Measurements from ENCODE around the gene PNPLA7. TPM values are rescaled to one million over a fixed set of nuclear protein-coding genes. Genes with fewer than 3 reads are reported as not detected.
"Not testable (repeated sequence)": the region's sequence is repeated elsewhere in the genome, so short reads cannot be mapped to it uniquely, and the experiment has no call there.

PNPLA7 gene
- 4.4 TPM for total RNA-seq

DNA sequence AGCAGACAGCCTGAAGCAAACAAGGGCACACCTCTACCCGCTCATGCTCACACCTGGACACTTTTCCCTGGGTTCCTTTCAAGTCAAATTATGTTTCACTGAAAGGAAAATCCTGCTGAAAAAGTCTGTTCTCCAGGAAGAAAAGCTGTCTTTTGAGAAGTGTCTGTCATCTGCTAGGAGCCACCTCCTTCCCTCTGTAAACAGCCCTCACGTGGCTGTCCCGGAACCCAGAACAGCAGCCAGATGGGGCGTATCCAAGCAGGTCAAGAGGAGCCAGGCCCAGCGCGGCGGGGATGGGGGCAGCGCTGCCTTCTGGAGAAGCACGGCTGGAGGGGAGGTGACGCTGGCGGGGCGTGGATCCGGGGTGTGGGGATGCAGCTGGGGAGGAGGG is at the start of gene PNPLA7:
Gene PNPLA7 (minus strand): TSS at position 172 of the 391 bp plus-strand sequence. CDS start 205 bp downstream, outside the sequence.
- peak; percentile 56 for DNase-seq

DNA sequence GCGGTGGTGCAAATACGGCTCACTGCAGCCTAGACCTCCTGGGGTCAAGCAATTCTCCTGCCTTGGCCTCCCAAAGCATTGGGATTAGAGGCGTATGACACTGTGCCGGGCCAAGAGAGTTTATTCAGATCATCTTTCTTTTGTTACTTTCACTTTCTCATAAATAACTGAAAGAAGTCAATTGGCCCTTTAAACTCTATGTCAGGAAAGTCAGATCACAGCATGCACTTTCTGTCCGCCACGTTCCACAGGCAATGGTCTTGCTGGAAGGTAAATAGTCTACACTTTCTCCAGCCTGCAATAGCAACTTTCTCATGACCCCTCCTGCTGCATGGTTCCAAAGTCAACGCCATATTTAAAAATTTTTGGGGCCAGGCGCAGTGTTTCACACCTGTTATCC is 48.7 kb upstream of the PNPLA7 start:
- no peak for DNase-seq

DNA sequence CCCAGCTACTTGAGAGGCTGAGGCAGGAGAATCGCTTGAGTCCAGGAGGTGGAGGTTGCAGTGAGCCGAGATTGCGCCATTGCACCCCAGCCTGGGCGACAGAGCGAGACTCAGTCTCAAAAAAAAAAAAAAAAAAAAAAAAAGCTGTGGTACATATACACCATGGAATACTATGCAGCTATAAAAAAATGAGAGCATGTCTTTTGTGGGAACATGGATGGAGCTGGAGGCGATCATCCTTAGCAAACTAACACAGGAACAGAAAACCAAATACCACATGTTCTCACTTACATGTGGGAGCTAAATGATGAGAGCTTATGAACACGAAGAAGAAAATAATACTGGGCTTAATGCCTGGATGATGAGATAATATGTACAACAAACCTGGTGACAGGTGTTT is 46.4 kb upstream of the PNPLA7 start:
- DNase-seq, result not testable (repeated sequence)

DNA sequence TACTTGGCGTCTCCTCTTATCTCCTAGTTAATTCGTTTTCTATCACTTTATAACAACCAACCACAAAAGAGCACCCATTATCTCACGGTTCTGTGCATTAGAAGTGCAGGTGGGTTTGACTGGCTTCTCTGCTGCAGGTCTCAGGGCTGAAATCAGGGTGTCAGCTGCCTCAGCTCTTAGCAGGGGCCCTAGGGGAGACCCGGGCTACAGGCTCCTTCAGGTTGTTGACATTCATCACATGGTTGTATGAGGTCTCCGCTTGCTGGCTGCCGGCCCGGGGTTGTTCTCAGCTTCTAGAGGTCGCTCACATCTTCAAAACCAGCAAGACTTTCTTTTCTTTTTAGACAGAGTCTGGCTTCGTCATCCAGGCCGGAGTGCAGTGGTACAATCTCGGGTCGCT is 43.0 kb upstream of the PNPLA7 start:
- DNase-seq, result no peak

DNA sequence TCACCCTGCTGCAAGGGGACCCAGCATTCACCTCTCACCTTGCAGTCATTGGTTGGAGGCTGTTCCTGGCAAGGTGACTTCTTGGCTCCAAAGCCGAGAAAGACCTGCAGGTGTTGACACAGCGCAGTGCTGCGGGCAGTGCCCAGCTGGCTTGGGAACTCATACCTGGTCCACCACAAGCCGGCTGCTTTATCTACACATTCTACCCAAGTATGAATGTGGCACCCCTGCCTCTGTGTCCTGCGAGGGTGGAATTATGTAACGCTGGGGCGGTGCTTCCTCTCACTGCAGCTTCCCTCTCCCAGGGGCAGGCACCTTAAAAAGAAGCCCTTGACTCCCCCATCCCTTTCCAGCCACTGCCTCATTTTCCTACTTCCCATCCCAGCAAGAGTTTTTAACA is 42.6 kb upstream of the PNPLA7 start:
- DNase-seq, result no peak

DNA sequence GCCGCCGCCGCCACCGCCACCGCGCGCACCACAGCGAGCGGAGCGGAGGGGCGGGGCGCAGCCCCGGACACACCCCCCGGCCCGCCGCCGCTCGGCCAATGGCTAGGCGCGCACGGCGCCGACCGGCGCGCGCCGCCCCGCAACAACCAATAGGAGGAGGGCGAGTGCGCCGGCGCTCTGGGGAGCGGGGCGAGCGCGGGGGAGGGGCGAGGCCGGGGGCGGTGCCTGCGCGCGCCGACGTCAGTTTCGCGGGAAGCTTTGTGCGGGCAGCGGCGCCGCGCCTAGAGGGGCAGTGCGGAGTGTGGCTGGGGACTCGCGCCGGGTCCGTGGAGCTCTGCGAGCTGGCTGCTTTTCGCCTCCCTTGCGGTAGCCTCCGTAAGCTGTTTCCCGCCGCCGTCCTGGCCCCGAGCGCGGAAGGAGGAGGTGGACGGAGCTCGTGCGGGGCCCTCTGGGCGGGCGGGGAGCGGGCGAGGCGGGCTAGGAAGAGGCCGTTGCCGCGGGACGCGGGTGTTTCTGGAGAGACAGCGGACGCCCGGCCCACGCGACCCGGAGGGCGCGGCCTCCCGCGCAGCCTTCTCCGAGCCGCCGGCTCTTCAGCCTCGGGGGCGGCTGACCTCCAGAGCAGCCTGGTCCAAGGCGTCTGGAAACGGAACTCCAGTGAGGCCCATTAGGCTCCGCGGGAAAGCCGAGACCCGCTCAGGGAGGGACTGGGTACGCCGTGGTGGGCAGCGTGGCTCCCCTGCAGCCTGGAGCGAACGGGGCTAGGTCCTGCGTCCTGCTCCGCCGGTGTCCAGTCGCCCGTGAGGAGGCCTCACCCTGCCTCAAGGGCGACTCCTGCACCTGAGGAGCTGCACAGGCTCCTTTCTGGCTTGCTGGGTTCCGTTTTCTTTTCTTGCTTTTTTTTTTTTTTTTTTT is 40.5 kb upstream of the PNPLA7 start, which contains the start of gene ZMYND19:
Gene ZMYND19 (minus strand): TSS at position 44 of the 915 bp plus-strand sequence. CDS start 249 bp downstream, outside the sequence.
- peak; percentile 78 for DNase-seq

DNA sequence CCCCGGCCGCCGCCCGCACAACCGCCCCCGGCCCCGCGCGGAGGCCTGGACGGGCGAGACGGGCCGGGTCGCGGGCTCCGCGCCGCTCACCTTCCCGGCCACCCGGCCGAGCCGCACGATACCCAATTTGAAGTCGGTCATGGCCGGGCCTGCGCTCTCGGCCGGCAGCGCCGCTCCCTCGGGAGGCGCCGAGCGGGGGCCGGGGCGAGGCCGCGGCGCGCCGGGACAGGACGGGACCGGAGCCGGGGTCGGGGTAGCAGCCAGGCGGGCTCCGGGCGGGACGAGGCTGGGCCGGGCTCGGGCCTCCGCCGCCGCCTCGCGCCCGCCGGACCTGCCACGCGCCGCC is 39.9 kb upstream of the PNPLA7 start:
- DNase-seq, result no peak

DNA sequence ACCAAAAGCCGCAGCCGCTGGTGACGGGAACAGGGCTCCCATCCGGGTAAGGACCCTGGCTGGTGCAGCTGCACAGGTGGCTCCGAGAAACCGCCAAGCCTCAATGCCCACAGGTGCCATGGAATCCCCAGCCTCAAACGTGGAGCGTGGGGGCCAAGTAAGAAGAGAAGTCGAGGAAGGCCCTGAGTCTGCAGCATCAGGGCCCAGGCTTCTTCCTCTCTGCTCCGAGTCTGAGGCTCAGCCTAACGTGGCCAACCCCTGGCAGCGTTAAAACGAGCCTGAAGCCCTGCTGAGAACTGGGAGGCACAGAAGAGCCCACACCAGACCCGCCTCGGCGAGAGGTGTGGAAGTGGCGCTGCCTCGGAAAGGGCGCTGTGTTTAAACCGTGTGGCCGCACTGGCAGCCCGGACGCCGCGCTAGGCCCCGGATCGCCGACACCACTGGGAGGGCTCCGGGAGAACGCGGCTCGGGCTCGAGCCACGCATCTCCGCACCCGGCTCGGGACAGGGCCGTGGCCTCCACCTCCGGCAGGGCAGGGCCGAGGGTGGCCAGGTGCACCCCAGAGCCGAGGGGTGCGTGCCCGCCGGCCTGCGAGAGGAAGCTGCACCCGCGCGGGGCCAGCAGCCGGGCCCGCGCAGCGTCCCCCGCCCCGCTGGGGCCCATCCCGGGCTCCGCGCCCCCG is 39.4 kb upstream of the PNPLA7 start:
- no peak for DNase-seq

DNA sequence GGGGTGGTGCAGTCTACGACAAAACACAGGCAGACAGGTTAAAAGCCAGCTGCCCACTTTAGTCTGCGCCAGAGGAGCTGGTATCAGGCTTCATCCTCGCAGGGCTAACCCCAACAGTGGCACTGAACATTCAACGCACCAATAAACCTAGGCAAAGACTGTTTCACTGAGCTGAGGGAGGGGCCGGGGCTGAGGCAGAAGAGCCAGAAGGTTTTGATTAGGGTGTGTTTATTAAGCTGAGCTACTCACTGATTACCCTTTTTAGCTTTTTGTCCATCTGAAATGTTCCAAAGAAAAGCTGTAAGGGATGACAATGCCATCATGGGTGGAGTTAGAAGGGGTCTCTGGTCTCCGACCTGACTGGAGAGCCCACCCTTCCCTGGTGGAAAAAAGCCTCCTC is 38.7 kb upstream of the PNPLA7 start:
- no peak for DNase-seq

DNA sequence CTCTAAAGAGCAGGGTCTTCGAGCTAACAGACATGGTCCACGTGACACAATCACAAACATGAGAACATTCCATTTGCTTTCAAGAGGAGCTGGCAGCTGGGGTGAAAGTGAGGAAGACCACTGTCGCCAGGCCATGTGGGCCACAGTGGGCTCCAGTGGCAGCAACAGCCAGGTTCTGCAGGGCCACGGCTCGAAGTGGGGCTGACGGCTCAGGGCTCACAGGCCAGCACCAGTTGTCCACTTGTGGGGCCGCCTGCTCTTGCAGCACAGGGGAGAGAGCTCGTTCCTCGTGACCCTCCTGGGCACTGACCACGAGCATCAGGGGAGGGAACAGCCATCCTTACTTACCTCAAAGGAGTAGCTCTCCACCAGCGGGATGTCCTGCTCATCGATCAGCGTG is 38.1 kb upstream of the PNPLA7 start:
- no peak for DNase-seq

DNA sequence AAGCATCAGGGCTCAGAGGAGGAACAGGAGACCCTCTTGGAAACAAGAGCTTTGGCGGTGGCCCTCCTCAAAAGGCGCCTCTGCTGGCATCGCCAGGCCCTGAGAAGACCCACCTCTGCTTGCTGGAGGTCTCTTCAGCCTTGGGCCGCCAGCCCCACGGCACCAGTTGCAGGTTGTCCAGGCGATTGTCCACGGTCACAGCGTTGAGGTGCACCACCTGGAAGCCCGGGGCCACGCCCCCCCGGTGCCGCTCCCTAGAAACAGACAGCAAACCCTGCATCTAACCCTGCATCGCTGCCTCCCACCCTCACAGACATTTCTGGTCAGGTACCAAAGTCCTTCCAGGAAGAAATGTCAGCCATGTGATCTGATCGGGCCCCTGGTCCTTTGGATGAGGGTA is 36.7 kb upstream of the PNPLA7 start:
- no peak for DNase-seq

DNA sequence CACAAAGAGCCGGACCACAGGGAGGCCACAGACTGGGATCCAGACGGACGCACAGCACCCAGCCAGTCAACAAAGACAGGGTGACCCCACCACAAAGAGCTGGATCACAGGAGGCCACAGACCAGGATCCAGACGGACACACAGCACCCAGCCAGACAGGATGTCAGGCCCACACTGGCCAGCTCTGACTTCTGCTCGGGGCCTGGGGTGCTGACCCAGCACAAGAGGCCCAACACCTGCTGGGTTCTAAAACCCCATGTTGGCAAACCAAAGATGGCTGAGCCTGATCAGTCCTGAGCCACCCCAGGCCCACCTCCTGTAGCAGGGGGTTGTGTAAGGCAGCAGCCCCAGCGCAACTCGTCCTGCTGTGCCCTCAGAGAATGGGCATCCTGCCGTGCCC is 33.8 kb upstream of the PNPLA7 start:
- no peak for DNase-seq

DNA sequence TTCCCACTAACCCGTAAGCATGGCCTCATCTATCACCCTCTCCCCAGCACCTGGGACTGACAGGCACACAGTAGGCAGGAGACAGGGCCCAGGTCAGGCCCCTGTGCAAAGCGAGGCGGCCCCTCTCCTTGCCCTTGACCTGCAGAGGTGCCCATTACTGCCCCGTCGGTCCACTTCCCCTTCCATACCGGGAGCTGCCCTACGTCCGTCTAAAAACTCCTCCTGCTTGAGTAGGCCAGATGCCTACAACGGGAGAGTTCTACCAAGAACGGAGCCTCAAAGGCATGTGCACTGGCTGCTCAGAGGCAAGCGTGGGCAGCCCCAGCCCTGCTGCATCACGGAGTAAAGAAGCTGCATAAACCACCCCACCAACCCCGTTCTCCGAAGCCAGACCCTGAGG is 33.1 kb upstream of the PNPLA7 start:
- no peak for DNase-seq

DNA sequence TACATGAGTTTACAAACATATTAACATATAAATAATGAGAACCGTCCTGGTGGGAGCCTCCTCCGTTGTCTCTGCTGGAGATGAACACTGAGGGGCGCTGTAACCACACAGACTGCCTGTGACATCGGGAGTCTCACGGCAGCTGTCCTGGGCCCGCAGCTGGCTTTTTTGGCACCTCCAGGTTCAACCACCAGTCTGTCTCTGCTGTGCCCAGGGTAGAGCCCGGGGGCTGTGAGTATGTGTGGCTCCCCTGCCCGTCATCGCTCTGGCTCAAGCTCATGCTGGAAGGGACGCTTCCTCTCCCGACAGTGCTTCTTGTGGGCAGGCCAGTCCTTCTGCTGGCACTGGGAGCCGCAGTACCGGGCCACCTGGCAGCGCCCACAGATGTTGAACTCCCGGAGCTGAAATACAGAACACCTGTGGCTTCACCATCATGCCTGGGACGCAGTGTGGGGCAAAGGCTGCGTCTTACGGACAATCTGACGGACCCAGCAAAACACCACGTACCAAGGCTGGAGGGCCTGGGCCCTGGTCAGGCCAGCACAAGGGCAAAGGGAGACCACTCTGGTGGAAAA is 32.2 kb upstream of the PNPLA7 start:
- DNase-seq, result no peak

DNA sequence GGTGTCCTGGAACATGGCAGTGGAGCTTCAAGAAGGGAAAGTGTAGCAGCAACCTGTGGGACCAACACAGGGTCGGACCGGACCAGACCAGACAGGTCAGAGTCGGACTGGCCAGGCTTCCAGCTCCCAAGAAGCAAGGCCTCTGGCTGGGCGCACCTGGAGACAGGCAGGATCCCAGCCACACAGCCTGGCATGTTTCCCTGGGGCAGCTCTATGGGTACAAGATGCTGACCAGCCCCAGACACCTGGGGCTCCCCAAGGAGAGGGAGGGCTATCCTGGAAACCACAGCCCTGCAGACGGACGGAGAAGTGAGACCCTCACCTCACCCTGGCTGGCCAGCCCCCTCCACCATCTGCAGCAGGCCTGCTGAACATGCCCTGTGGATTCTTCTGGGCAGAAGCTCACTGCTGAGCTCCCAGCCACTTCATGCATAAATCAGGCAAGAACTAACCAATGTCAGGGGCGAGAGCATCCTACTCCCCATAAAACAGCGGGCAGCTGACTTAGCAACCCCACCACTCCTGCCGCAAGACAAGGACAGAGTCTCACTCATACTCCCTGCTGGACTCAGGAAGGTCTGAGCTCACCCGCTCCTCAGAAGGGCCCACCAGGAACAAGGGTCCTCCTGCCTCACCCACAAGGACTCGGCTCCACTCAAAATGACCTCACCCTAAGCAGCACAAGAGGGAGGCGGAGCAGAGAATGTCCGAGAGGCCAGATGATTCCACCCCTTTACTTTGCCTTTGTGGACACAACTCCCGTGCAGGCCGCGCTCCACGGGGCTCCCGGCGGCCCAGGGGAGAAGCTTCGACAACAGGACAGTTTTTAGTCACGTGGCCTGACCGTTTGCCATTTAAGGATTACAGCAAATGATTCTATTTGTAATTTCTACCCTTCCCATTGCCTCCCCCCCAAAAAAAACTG is 31.4 kb upstream of the PNPLA7 start:
- DNase-seq, result no peak

DNA sequence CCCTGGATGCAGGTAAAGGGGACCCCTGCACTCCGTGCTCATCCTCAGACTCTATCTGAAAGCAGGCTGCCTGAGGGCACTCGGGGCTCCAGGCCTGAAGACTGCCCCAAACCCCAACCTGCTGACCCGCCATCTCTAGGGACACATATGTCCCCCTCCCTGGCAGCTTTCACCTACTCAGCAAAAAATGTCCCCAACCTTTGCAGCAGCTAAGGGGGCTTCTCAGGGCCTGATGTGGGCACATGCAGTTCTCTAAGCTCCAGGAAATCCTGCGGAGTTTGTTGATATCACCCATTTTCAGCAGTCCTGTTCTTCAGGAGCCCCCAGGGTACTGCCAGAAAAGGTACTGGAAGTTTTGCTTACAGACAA is 30.7 kb upstream of the PNPLA7 start:
- DNase-seq, result no peak

DNA sequence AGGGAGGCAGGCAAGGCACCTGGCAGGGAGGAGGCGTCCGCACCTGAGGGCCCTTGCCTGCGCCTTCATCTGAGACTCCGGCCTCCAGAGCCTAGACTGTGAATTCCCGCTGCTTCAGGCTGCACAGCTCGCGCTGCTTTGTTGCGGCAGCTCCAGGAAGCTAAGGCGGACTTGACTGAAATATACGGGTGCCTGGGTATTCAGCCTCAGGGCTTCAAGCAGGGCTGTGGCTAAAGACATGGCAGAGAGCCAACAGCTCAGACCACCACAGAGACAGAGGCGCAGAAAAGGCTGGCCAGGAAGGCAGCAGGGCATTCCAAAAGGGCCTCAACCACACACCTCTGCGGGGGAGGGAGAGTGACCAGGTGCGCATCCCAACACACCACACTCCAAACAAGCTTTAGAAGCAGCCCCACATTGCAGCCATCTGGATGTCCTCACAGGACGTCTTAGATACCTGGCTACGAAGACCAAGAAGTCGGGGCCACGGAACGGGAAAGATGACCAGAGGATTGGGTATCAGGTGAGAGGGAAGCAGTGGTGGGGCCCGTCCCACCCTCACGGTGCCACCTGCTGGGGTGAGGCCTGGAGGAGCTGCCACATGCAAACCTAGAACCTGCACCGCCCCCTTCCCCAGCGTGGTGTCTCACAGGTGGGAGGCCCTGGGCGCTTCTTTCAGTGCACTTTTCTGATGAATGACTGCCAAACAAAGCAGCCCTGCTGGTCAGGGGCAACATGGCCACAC is 30.2 kb upstream of the PNPLA7 start:
- no peak for DNase-seq

DNA sequence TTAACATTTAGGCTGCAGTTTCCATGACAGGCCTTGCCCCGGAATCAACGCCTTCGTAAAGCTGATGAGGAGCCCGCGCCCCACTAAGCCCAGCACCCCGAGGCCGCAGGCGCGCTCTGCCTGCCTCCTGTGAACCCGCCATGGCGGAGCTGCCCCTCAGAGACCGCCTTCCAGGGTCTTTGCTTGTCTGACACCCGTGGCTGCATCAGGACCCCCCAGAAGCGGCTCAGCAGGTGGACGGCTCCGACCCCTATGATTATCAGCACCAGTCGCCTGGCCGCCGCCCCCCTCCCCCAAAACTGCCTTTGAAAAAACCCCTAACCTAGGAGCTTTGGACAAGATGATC is 29.0 kb upstream of the PNPLA7 start:
- DNase-seq, result no peak

DNA sequence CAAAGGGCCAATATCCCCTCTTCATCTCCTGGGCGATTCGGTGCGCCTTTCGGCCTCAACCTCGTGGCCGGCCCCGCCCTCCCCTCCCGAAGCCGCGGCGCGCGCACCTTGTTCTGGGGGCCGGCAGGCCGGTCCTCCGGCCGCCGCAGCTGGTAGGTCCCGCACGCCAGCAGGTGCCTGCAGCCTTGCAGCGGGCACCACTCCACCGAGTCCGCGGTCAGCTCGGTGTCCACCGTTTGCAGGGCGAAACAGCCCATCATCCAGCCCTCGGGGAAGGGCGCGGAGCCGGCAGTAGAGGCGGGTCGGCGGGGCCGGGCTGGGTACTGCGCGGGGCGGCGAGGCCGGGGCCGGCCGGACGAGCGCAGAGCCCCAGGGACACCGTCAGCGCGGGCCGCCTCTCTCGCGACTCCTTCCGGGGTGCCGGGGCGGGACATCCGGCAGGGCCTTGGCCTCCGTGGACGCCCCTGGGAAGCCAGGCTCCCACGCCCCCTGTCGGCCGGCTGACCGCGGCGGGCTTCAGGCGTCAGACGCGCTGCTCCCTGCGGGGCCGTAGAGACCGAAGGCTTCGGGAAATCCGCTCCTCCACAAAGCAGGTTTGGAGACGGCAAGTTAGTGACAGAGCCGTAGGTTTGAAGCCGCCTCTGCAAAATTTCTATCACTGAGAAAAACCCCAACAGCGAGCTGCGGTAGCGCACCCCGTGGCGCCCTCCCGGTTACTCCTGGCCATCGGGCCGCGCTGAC is 28.5 kb upstream of the PNPLA7 start, which contains the start of gene DPH7:
Gene DPH7 (minus strand): TSS at position 408 of the 741 bp plus-strand sequence. CDS start 148 bp downstream, at position 260.
- peak; percentile 77 for DNase-seq

DNA sequence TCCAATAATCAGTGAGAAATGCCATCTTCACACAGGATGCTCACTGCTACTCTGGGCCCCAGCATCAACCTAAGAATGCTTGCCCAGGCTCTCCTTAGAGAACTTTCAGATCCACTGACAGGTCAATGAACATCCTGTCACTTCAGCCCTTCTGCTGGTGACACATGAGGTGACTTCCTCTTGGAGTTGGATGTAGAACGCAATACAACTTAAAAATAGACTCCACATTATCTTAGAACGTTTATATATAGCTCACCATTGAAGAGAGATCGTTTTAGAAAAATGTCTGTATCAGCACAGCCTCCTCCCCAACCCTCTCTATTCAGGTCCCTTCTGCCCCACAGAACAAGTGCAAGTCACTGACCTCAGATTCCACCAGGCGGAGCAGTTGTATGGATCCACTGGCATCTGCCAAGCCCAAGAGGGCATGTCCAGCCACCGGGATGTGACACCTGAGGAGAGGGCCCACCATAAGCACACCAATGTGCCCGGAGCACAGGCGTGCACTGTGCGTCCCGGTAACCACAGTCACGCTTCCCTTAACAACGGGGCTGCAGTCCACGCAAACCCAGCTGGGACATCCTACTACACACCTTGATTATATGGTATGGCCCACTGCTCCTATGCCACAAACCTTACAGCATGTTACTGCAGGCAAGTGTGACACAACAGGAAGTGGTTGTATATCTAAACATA is 25.7 kb upstream of the PNPLA7 start:
- DNase-seq, result no peak

All from skin of body (tissue), 2 donors.